Dermis microvascular lymphatic vessel endothelial cell (primary cell): ENCODE measurements around the gene GRAMD1A. TPM values are rescaled to one million over a fixed set of nuclear protein-coding genes. Genes with fewer than 3 reads are reported as not detected.
A peak's percentile ranks its signal among the peaks of the same experiment; 100 is the strongest.
"Not testable (repeated sequence)": the region's sequence is repeated elsewhere in the genome, so short reads cannot be mapped to it uniquely, and the experiment has no call there.

Experiments used
- DNase-seq, 2 donors: peaks; one replicate each; pipeline versions ENCODE4 v3.0.0 to v3.0.0-alpha.2; 2010; ENCODE audit warnings: low read depth in 2 of 2
- total RNA-seq: library from RNA; depleted of rRNA; stranded (reverse); fragments of >200 nt; gene quantifications from 2 replicates; pipeline ENCODE4 v1.2.1, GENCODE V29; 2014

GRAMD1A gene
- total RNA-seq, 1 donor from 2014 or later: 21.1 TPM

DNA sequence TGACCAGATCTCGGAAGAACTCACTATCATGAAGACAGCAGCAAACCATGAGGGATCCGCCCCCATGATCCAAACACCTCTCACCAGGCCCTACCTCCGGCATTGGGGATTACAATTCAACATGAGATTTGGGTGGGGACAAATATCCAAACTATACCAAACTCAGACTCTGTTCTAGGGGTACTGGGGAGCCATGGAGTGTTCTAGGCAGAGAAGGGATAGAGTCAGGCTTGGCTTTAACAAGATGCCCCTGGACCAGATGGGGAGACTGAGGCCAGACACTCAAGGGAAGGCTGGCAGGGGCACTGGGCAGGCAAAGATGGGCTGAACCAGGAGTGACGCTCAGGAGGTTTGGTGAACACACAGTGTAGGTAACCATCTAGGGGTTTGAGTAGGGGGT lies 18.3 kb downstream of the GRAMD1A start:
- no peak for DNase-seq

DNA sequence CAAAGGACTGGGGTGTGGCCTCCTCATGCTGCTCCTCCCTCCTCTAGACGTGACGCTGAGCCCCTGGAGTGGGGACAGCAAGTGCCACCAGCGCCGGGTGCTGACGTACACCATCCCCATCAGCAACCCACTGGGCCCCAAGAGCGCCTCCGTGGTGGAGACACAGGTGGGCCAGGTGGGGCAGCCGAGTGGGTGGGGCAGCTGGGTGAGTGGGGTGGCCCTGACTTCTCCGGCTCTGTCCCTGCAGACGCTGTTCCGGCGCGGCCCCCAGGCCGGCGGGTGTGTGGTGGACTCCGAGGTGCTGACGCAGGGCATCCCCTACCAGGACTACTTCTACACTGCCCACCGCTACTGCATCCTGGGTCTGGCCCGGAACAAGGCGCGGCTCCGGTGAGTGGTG lies 19.0 kb downstream of the GRAMD1A start:
- DNase-seq: no peak

DNA sequence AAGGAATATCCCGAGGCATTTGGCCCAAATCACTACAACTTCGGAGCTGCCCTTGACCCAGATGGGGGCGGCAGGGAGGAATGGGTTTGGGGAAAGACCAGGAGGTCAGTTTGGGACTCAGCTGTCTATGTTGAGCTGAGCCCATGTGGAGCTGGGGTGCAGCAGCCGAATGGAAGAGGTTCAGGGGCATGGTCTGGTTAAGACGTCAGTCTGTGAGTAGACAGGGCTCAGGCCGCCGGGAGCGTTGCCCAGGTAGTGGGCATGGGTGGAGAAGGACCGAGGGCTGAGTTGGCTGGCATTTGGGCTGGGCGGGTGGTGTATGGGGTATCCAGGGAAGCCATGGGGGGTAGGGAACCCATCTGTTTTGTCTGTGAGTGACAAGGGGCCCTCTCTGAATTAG lies 20.9 kb downstream of the GRAMD1A start:
- DNase-seq: no peak

DNA sequence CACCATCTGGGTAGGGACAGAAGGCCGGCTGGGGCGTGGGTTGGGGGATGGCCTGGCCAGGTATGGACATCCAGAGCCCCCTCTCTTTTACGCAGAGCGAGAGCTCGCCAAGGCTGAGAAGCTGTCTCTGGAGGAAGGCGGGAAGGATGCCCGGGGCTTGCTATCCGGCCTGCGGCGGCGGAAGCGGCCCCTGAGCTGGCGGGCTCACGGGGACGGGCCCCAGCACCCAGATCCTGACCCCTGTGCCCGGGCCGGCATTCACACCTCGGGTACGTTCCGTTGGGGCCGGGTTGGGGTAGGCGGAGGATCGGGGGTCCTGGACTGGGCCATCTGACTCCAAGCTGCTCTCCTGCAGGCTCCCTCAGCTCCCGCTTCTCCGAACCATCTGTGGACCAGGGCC lies 21.5 kb downstream of the GRAMD1A start:
- DNase-seq: no peak

DNA sequence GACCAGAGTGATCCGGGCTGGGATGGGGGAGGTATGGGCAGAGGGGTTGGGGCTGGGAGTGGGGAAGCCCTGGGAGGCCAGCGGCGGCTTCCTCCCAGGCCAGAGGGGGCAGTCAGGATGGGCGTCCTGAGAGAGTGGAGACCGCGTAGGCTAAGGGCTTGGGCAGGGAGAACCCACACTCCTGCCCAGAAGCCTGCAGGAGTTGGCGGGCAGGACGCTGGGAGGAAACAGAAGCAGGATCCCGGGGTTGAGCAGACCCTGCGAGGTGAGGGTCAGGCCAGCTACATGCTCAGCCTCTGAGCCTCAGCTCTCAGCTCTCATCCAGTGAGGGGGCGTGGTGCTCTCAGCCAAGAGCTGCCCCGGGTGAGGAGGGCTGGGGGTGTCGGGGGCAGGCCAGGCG lies 22.3 kb downstream of the GRAMD1A start:
- DNase-seq: no peak

DNA sequence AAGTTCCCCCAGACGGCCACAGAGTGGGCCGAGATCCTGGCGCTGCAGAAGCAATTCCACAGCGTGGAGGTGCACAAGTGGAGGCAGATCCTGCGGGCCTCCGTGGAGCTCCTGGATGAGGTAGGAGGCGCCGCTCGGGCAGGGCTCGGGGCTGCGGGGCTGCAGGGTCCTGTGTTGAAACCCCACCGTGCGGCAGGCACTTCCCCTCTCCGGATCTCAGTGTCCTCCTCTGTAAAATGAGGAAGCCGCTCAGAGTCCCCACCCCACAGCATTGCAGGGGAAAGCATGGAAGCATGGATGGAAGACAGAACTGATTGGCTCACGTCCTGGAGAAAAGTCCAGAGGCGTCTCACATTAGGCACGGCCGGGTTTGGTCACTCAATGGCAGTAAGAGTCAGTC lies 23.3 kb downstream of the GRAMD1A start:
- DNase-seq: no peak

DNA sequence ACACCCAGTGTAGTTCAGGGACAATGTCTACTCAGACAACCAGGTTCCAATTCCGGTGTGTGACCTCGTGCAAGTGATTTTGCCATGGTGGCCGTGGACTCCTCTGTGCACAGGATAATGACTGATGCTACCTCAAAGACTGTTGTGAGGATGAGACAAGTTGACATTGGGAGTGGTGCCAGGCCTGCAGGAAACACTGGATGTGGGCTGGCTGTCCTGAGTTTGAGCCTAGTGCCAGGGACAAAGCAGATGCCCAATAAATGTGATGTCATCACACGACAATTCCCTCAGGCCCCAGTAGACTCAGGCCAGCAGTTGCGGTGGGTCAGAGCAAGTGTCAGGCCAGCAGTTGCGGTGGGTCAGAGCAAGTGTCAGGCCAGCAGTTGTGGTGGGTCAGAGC lies 24.0 kb downstream of the GRAMD1A start:
- no peak for DNase-seq

DNA sequence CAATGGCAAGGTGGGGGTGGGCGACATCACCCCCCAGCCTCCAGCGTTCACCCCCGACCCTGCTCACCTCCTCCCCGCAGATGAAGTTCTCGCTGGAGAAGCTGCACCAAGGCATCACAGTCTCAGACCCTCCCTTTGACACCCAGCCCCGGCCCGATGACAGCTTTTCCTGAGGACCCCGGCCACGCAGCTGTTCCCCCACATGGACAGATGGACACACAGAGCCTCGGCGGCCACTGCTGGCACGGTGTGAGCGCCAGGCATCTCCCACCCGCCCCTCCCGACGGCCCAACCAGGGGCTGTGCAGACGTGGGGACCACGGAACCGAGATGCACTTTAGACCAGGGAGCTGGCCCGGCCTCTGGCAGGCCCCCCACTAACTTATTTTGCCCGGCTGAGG lies 25.8 kb downstream of the GRAMD1A start:
- DNase-seq: no peak

DNA sequence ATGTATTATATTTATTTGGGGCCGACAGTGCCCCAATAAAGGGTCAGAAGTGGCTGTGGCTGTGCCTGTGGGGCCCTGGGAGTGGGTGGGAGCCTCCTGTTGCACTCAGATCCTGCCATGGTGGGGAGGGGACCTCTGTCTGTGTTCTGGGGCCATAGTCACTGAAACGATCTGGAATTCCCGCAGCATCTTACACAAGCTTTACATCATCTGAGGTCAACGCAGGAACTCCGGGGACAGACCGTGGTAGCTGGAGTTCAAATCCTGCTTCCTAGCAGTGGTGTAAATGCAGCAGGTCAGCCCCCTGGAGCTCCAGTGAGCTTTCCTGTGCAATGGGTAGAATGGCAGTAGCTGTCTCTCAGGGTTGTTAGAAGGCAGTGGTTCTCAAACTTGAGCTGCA lies 26.3 kb downstream of the GRAMD1A start:
- DNase-seq: no peak

DNA sequence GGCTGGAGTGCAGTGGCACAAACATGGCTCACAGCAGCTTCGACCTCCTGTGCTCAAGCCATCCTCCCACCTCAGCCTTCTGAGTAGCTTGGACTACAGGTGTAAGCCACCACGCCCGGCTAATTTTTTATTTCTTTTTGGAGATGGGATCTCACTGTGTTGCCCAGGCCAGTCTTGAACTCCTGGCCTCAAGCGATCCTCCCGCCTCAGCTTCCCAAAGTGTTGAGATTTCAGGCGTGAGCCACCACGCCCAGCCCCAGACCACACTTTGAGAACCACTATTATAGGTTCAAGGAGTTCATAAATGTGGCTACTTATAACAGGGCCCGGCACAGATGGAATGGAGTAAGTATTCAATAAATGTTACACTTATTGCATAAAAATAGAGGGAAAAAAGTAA lies 26.9 kb downstream of the GRAMD1A start:
- no peak for DNase-seq

DNA sequence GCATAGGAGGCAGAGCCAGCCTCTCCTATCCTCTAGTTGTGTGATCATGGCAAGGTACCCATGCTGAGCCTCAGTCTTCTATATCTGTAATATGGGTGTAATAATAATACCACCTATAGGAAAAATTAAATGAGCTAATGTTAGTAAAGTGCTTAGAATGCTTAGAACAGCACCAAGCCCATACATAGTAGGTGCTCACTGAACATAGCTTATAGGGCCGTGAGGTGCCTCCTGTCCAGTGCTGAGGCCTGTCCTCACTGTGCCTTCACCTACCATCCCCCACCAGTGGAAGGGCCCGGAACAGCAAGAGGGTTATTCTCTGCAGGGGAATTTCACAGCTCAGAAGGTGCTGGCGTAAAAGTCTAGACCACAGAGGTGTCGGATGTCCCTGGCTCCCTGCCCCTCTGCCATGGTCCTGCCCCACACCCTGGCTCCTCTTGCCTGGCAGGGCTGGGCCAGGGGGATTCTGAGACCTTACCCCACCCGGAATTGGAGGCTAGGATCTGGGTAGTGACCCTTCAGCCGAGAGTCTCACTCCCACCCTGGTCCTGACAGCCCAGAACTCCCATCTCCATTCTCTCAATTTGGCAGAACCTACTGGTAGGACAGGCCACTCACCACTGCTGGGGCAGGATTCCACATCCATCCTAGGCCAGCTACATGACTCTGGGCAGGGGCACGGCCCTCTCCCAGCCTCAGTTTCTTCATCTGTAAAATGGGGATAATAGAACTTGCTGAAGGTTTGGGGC lies 27.9 kb downstream of the GRAMD1A start:
- no peak for DNase-seq

DNA sequence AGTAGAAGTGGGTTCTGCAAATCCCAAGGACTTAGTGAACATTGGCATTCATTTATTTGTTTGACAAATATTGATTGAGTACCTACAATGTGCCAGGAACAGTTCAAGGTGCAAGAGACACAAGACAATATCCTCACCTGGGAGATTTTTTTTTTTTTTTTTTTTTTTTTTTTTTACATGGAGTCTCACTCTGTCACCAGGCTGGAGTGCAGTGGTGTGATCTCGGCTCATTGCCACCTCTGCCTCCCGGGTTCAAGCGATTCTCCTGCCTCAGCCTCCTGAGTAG lies 28.4 kb downstream of the GRAMD1A start:
- not testable (repeated sequence) for DNase-seq

DNA sequence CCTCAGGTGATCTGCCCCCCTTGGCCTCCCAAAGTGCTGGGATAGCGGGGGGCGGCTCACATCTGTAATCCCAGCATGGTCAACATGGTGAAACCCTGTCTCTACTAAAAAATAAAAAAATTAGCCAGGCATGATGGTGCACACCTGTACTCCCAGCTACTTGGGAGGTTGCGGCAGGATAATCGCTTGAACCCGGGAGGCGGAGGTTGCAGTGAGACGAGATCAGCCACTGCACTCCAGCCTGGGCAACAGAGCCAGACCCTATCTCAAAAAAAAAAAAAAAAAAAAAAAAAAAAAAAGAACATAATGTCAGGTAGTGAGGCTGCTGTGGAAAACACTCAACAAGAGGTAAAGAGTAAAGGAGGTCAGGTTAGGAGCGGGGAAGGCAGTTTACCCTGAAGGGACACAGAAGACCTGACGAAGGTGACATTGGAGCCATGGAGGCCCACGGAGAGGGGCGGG lies 29.2 kb downstream of the GRAMD1A start:
- not testable (repeated sequence) for DNase-seq

DNA sequence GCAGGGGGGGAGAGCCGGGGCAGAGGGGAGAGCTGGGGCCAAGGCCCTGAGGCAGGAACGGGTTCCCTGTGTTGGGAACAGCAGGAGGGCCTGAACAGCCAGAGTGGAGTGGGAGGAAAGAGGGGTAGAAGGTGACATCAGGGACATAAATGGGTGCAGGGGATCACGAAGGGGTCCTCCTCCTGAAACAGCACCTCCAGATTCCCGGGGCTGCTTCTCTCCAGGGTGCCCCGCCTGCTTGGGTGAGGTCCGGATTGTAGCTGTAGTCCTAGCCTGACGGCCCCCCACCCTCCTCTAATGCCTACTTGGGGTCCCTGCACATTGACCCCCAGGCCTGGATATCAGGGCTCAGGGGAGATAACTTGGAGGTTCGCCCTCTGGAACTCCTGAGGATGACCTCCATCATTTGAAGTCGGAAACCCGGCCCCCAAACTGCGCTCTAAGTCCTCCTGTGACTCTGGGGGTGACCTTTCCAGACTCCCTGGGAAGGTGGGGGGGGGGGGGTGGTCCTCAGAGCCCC lies 29.7 kb downstream of the GRAMD1A start:
- no peak for DNase-seq

DNA sequence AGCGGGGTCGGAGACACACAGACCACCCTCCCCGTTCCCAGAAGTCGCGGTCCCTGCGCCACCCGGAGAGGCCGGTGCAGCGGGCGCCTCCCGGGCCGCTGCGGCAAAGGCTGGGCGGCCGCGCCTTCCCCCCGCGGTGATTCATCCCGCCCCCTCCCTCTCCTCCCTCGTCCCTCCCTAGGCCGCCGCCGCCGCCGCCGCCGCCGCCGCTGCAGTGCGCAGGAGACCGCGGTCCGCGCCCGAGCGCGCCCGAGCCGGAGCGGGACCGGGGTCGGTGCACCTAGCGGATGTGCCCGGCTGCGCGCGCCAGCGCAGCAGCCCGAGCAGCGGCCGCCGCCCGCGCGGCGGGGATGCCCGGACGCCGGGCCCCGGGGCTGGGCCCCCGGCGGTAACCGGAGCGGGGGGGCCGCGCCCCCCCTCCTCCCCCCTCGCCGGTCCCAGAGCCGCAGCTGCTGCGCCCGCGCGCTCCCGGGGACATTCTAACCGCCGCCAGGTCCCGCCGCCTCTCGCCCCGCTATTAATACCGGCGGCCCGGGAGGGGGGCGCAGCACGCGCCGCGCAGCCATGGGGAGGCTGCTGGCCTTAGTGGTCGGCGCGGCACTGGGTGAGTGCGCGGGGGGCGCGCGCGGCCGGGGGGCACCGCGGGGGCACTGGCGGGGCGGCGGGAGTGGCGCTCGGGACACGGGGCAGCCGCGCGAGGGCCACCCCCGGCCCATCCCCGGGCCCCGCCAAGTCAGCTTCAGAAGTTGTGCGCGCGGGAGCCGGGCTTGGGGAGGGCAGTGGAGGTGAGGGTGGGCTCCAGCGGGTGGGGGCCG lies 30.3 kb downstream of the GRAMD1A start, which contains the start of gene SCN1B:
Gene SCN1B (plus strand): TSS at position 214 of the 815 bp plus-strand sequence. CDS start 351 bp downstream, at position 565.
- DNase-seq: peak in 1 of 2 donors; percentile 74

DNA sequence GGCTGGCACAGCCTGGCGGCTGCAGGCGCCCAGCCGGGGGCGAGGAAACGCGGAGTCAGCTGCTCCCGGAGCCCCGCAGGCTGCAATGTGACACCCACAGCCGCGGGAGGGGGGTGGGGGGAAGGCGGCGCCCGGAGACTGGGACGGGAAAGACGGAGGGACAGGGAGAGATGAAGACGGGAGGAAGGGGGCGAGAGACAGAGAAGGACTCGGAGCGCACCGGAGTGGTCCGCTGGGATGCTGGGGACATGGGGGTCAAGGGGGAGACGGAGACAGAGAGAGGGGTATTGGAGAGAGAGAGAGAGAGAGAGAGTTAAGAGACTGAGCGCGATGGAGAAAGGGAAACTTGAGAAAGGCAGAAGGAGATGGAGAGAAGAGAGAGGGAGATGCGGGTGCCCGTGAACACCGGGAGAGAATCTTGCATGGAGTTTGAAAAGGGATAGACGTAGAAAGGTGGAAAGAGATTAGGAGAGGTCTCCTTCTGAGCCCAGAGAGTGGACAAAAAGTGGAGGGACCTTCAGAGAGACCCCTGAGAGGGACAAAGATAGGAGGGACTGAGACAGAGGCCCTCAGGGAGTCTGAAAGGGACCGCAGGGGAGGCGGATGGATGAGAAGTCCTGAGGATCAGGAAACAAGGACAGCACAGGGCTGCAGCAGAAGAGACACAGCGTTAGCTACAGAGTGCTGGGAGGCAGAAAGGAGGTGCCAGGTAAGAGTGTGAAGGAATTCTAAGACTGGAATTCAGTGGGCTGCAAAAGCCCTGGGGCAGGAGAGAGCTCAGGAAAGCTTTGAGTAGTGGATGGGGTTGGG lies 31.2 kb downstream of the GRAMD1A start:
- peak in 1 of 2 donors; percentile 21 for DNase-seq

DNA sequence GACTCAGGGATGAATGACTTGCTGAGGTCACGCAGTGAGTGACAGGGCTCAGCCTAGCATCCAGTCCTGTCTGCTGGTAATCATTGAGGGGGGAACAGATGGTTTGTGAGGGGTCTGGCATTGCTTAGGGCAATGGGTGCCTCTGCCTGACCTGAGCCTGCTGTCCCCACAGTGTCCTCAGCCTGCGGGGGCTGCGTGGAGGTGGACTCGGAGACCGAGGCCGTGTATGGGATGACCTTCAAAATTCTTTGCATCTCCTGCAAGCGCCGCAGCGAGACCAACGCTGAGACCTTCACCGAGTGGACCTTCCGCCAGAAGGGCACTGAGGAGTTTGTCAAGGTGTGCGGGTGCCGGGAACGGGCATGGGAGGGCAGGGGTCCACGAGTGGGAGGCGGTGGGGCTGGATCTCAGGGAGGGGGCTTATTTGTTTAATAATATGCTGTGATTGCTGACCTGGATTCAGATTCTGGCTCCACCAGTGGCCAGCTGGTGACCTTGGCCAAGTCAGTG lies 32.3 kb downstream of the GRAMD1A start:
- no peak for DNase-seq

DNA sequence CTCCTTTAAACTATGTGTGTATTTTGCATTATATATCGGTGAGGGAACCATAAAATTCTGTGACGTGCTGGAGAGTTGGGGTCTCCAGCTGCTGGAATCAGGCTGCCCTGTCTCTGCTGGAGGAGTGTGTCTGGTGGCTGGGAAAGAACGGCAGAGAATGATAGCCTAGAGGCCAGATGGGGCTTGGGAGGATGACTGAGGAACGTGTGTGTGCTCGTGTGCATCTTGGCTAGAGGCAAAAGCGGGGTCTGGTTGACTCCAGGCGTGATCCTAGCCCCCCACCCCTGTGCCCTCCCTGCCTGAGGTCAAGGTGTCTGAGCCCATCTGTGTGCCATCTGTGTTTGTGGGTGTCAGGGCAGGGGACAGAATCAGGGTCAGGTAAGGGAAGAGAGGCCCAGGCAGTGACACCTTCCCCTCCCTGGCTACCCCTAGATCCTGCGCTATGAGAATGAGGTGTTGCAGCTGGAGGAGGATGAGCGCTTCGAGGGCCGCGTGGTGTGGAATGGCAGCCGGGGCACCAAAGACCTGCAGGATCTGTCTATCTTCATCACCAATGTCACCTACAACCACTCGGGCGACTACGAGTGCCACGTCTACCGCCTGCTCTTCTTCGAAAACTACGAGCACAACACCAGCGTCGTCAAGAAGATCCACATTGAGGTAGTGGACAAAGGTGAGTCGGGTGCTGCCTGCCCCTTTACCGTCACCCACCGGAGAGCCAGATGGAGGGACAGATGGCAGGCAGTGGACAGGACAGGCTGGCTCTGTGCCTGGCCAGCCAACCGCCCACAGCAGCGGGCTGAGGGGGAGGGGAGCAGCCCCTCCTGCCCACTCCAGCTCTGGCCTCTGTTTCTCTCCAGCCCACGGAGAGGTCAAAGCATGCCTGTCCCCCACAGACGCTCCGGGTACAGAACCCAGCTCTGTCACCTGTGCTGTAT lies 33.2 kb downstream of the GRAMD1A start:
- no peak for DNase-seq

DNA sequence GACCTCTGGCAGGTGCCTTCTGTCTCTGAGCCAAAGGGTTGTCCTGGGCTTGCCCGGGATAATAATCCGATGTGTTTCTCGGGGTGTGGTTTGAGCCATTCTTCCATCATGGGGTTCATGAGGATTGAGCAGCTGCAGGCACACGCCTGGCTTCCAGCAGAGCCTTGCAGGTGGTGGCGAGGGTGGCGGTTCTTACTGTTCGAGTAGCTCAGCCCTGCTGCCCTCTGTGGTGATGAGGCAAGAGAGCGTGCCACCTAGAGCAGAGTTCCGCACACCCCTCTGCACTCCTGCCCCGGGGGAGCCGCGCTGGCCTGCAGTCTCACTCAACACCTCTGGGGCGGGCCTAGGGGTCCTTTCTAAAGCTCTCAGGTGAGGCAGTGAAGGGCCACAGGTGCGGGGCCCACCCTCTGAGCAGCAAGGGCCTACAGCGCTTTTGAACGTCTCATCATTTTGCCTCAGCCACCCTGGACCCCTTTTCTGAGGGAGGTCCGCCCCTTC lies 33.9 kb downstream of the GRAMD1A start:
- DNase-seq: no peak
